GM18520 (cell line): ENCODE data around the gene MBNL1.
"Not testable (repeated sequence)": the region's sequence is repeated elsewhere in the genome, so short reads cannot be mapped to it uniquely, and the experiment has no call there.

Source experiments
- ATAC-seq: cut with Tn5 transposase; IDR thresholded peaks from one replicate; pipeline ENCODE4 v1.9.1; 2021; ENCODE audit not compliant: unreplicated experiment

MBNL1 gene

GRCh38 chr3:152395764-152396163 is 127.0 kb downstream of the MBNL1 start:
- no peak for ATAC-seq

DNA sequence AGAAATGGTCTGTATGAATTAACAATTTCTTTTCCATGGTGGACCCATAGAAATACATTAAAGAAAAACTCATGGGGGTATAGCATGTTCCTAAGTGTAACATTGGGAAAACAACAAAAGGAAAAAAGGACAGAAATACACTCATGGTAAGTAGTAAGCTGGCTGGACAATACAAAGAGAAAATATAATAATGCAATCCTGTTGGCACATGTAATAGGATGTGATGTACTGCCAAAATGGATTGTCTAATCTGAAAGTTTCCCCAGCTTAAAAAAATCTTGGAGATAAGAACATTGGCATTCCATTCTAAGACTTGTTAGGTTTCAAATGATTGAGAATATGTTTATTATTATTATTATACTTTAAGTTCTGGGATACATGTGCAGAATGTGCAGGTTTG is 128.1 kb downstream of the MBNL1 start:
- ATAC-seq: no peak

DNA sequence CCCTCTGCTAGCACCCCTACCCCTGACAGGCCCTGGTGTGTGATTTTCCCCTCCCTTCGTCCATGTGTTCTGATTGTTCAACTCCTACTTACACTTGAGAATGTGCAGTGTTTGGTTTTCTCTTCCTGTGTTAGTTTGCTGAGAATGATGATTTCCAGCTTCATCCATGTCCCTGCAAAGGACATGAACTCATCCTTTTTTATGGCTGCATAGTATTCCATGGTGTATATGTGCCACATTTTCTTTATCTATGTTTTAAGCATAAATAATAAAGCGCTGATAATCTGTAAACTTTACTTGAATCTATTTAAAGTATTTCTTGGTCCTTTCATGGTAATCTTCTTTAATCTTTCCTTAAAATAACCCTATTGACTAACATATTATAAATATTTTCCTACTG is 128.6 kb downstream of the MBNL1 start:
- not testable (repeated sequence) for ATAC-seq

DNA sequence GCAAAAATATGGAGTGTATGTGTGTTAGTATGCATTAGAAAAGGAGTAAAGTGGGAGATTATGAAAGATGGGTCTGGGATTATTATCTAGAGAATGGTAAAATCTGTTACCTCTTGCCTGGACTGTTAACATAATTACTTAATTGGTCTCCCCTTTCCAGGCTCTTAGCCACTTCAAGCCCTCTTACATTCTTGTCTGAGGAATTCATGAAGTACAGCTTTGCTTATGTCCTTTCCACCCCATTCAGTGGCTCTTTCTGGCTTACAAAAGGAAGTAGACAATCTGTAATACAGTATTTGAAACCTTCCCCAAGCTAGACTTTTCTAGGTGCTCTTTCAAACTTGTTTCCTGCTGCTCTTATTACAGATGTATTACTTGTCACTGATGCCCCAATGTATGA is 129.8 kb downstream of the MBNL1 start:
- no peak for ATAC-seq

DNA sequence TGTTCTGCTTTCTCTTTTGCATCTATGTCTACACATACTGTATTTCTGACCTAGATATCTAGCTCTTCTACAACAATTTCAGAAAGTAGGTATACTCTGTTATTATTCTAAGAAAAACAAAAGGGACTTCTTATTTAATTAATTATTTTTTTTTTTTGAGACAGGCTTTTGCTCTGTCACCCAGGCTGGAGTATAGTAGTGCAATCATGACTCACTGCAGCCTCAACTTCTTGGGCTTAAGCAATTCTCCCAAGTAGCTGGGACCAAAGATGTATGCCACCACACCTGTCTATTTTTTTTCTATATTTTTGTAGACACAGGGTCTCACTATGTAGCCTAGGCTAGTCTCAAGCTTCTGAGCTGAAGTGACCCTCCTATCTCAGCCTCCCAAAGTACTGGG is 130.6 kb downstream of the MBNL1 start:
- no peak for ATAC-seq

GRCh38 chr3:152400887-152401286 is 132.2 kb downstream of the MBNL1 start:
- no peak for ATAC-seq

- no peak for ATAC-seq
Observed at GRCh38 chr3:152402695-152403451, 134.1 kb downstream of the MBNL1 start.

DNA sequence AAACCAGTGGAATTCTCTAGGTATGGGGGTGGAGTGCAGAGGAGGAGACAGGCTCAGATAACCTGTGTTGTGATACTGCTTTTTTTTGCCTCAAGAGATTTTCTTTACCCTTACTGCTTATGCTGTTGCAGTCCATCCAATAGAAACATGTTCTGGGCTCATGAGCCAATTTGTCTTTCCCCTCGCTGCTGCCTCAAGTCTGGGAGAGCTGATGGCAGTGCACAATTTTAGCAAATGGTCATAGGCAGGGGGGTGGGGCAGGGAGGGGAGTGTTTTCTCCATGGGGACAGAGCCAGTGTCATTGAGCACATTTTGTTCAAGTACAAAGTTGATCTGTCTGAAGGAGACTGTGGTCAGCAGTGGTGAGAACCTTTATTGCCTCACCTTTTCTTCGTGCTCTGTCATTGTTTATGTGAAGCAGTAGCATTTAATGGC is 134.9 kb downstream of the MBNL1 start:
- no peak for ATAC-seq

DNA sequence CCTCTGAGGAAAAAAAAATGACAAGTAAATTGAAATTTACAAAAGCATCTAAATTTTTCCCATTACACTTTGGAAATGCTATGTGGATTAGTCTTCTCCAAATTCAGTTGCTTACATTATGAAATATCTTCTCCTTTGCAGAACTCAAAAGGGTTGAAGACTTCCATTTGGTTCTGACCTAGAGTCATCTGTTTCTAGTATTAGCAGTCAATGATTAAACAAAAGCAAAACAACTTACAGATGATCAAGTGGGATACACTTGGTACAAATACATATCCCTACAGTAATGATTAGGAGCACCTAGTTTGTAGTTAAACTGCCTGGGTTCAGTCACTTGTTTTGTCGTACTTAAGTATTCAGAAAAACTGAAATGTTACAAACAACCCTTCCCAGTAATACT is 136.2 kb downstream of the MBNL1 start:
- ATAC-seq: no peak

GRCh38 chr3:152405915-152406802 is 137.4 kb downstream of the MBNL1 start:
- ATAC-seq: no peak

- no peak for ATAC-seq
Observed at GRCh38 chr3:152413240-152413639, 144.5 kb downstream of the MBNL1 start.

DNA sequence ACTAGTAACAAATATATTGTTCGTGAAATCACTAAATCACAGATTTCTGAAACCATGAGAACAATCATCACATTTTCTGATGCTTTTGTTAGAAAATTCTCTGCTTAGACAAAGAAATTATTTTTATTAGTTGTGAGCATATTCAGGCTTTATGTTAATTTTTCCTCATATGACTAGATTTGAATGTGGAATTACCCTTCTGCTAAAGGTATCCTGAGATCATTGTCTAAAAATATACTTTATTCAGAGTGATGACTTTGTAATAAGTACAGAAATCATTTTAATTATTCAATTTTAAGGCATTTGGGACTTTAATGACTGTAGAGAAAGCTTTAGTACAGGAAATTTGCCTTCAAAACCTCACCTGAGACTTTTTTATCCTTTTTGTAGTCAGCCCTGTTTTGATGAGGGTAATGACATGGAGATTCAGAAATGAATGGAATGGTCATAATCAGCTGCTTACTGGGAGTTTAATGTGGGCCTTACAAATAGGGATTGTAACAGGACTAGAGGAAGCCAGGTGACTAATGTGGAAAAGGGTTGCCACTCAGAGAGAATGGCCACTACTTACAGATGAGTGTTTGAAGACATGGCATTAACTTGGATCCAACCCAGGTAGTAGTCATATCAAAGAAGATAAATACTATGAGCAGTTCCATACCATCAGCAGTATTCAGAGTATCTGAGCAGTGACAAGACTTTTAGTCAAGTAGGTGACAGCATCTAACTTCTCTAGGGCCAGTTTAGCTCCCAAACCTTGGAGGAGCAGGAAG is 148.3 kb downstream of the MBNL1 start:
- no peak for ATAC-seq

- no peak for ATAC-seq
Observed at GRCh38 chr3:152419748-152420147, 151.0 kb downstream of the MBNL1 start.

- no peak for ATAC-seq
Observed at GRCh38 chr3:152421162-152421561, 152.4 kb downstream of the MBNL1 start.

DNA sequence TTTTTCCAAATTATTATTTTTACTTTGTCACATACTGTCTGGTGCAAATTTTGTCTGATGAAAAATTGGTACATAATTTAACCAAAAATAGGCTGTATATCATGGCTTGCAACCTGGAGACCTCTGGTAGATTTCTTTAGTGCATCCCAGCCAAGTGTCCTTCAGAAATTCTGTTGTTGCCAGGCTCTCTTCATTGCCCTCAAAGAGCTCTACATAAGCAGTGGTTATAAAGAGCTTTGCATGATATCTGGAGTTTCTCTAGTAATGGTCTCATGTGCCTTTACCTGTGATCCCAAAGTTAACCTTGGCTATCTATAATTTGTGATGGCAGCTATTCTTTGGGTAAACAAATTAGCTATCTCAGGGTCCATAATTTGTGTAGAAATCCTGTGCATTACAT is 157.7 kb downstream of the MBNL1 start:
- ATAC-seq: no peak

- no peak for ATAC-seq
Observed at GRCh38 chr3:152428577-152428976, 159.8 kb downstream of the MBNL1 start.

DNA sequence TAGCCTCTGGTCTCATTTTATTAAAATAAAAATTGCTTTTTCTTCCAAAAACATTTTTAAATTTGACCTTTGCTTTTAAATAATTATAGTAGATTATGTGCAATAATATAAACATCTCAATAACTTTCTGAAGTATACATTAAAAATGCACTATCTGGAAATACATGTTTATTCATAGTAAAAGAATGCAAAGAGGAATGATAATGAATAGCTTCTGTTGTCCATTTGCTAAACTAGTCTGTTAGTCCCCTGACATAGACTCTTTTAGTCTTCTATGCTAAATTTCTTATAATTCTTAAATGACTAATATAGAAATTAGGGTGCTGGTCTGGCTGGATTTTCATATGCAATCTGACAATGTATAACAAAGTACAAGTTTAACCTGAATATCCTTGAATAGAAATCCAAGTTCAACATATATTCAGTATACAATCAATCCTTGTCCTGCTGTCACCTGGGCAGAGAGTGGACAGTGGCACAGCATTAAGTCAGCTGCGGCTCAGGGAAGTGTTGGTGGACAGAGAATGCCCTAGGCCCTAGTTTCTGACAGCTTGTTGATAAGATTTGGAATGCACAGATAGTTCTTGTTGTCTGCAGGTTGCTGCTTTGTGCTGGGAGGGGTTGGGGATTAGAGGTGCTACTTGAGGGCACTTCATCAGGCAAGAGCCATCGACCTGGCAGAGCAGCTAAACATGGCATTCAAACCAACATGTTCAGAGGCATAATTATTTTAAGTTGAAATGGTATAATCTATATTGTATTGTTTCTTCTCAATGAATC is 161.7 kb downstream of the MBNL1 start:
- no peak for ATAC-seq

- no peak for ATAC-seq
Observed at GRCh38 chr3:152434142-152434541, 165.4 kb downstream of the MBNL1 start.

DNA sequence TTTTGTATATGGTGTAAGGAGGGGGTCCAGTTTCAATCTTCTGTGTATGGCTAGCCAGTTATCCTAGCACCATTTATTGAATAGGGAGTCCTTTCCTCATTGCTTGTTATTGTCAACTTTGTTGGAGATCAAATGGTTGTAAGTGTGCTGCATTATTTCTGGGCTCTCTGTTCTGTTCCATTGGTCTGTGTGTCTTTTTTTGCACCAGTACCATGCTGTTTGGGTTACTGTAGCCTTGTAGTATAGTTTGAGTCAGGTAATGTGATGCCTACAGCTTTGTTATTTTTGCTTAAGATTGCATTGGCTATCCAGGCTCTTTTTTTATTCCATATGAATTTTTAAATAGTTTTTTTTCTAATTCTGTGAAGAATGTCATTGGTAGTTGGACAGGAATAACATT is 166.5 kb downstream of the MBNL1 start:
- ATAC-seq: not testable (repeated sequence)

- ATAC-seq: no peak
Observed at GRCh38 chr3:152436707-152437590, 168.2 kb downstream of the MBNL1 start.
